HEK293 (cell line): ENCODE measurements around the gene SEMA4C.

Source experiments
- CTCF ChIA-PET: fragments of 350-600 bp; formaldehyde crosslinking; extraction: SDS; loops from one replicate; lab custom pipeline; 2021; ENCODE audit warnings: antibody characterized with exemption; lab: Yijun Ruan, JAX
- POLR2A ChIA-PET: fragments of 300-600 bp; formaldehyde crosslinking; extraction: SDS; loops from one replicate; lab custom pipeline; 2020; ENCODE audit warnings: antibody characterized with exemption, inconsistent platforms; lab: Yijun Ruan, JAX
- H3K27ac ChIP-seq: fragments of 200-500 bp; sonication (Bioruptor generic); 2 replicates; pipeline ENCODE4 v1.5.1; 2014; ENCODE audit warnings: low read depth, low read length, control low read depth, inconsistent platforms; ENCODE audit errors: extremely low read depth
- H3K36me3 ChIP-seq, 2 experiments: fragments of 200-500 bp in 1 of 2; sonication (Bioruptor generic) in 1 of 2; 1 replicate in 1 of 2; 2 replicates in 1 of 2; pipeline ENCODE4 v1.5.1; 2014 to 2017; ENCODE audit warnings: inconsistent platforms in 2 of 2, low read length in 2 of 2; ENCODE audit not compliant: control insufficient read depth in 2 of 2, insufficient read depth in 1 of 2
- H3K4me1 ChIP-seq: fragments of 200-500 bp; sonication (Bioruptor generic); 2 replicates; pipeline ENCODE4 v1.5.1; 2014; ENCODE audit warnings: mild to moderate bottlenecking, low read length, inconsistent platforms; ENCODE audit not compliant: control insufficient read depth, insufficient read depth
- H3K4me3 ChIP-seq: 2 replicates; pipeline ENCODE4 v1.5.1; 2011; ENCODE audit warnings: low read depth, mild to moderate bottlenecking, control low read depth, low read length, moderate library complexity
- H3K9me3 ChIP-seq: fragments of 200-500 bp; sonication (Bioruptor generic); 2 replicates; pipeline ENCODE4 v1.5.1; 2014; ENCODE audit warnings: low read depth, low read length, inconsistent platforms; ENCODE audit not compliant: control insufficient read depth, insufficient read depth
- EGR2 ChIP-seq: fragments of 450-650 bp; formaldehyde crosslinking; IDR thresholded peaks from 2 replicates; pipeline ENCODE4 v1.5.1; 2016; ENCODE audit warnings: low read depth, missing biosample characterization, missing genetic modification characterization
- HOXA7 ChIP-seq: sonication (generic); formaldehyde crosslinking; IDR thresholded peaks from 2 replicates; pipeline ENCODE4 v1.8.1; 2022; ENCODE audit warnings: missing genetic modification reagents, borderline replicate concordance
- HOXC10 ChIP-seq: sonication (generic); formaldehyde crosslinking; IDR thresholded peaks from 2 replicates; pipeline ENCODE4 v1.8.1; 2023; ENCODE audit warnings: mild to moderate bottlenecking, missing genetic modification reagents
- KLF1 ChIP-seq: fragments of 450-650 bp; formaldehyde crosslinking; IDR thresholded peaks from 2 replicates; pipeline ENCODE4 v1.5.1; 2016; ENCODE audit warnings: missing biosample characterization, missing genetic modification characterization
- OSR2 ChIP-seq: fragments of 450-650 bp; formaldehyde crosslinking; IDR thresholded peaks from 2 replicates; pipeline ENCODE4 v1.5.1; 2016; ENCODE audit warnings: missing biosample characterization, missing genetic modification characterization
- SCRT1 ChIP-seq: fragments of 450-650 bp; formaldehyde crosslinking; IDR thresholded peaks from 2 replicates; pipeline ENCODE4 v1.5.1; 2016; ENCODE audit warnings: missing biosample characterization, missing genetic modification characterization, borderline replicate concordance
- SCRT2 ChIP-seq: fragments of 450-650 bp; formaldehyde crosslinking; IDR thresholded peaks from 2 replicates; pipeline ENCODE4 v1.5.1; 2016; ENCODE audit warnings: missing biosample characterization, missing genetic modification characterization
- SP2 ChIP-seq: fragments of 450-650 bp; formaldehyde crosslinking; IDR thresholded peaks from 2 replicates; pipeline ENCODE4 v1.5.1; 2016; ENCODE audit warnings: missing biosample characterization, missing genetic modification characterization
- ZBTB17 ChIP-seq: fragments of 450-650 bp; formaldehyde crosslinking; IDR thresholded peaks from 2 replicates; pipeline ENCODE4 v1.5.1; 2016; ENCODE audit warnings: missing biosample characterization, missing genetic modification characterization
- ZFHX2 ChIP-seq: fragments of 450-650 bp; formaldehyde crosslinking; conservative IDR thresholded peaks from 2 replicates; pipeline ENCODE4 v1.5.1; 2016; ENCODE audit warnings: missing biosample characterization, missing genetic modification characterization
- ZFP69B ChIP-seq: fragments of 450-650 bp; formaldehyde crosslinking; IDR thresholded peaks from 2 replicates; pipeline ENCODE4 v1.5.1; 2016; ENCODE audit warnings: missing biosample characterization, missing genetic modification characterization
- ZNF121 ChIP-seq: fragments of 450-650 bp; formaldehyde crosslinking; IDR thresholded peaks from 2 replicates; pipeline ENCODE4 v1.5.1; 2016; ENCODE audit warnings: missing biosample characterization, missing genetic modification characterization
- ZNF155 ChIP-seq: fragments of 450-650 bp; formaldehyde crosslinking; IDR thresholded peaks from 2 replicates; pipeline ENCODE4 v1.5.1; 2016; ENCODE audit warnings: missing biosample characterization, missing genetic modification characterization
- ZNF202 ChIP-seq: fragments of 450-650 bp; formaldehyde crosslinking; IDR thresholded peaks from 2 replicates; pipeline ENCODE4 v1.5.1; 2016; ENCODE audit warnings: missing biosample characterization, missing genetic modification characterization, borderline replicate concordance
- ZNF266 ChIP-seq: fragments of 450-650 bp; formaldehyde crosslinking; IDR thresholded peaks from 2 replicates; pipeline ENCODE4 v1.5.1; 2016; ENCODE audit warnings: missing biosample characterization, missing genetic modification characterization, low read depth
- ZNF362 ChIP-seq: fragments of 450-650 bp; formaldehyde crosslinking; IDR thresholded peaks from 2 replicates; pipeline ENCODE4 v1.5.1; 2016; ENCODE audit warnings: missing biosample characterization, missing genetic modification characterization
- ZNF398 ChIP-seq: fragments of 450-650 bp; formaldehyde crosslinking; IDR thresholded peaks from 2 replicates; pipeline ENCODE4 v1.5.1; 2017; ENCODE audit warnings: missing biosample characterization, missing genetic modification characterization
- ZNF416 ChIP-seq: fragments of 450-650 bp; formaldehyde crosslinking; IDR thresholded peaks from 2 replicates; pipeline ENCODE4 v1.5.1; 2016; ENCODE audit warnings: missing biosample characterization, missing genetic modification characterization
- ZNF549 ChIP-seq: fragments of 450-650 bp; IDR thresholded peaks from 2 replicates; pipeline ENCODE4 v1.5.1; 2018; ENCODE audit warnings: missing biosample characterization, missing genetic modification characterization, mild to moderate bottlenecking, inconsistent platforms, moderate library complexity
- ZNF600 ChIP-seq: fragments of 450-650 bp; formaldehyde crosslinking; IDR thresholded peaks from 2 replicates; pipeline ENCODE4 v1.5.1; 2016; ENCODE audit warnings: missing biosample characterization, missing genetic modification characterization
- ZNF670 ChIP-seq: fragments of 450-650 bp; formaldehyde crosslinking; IDR thresholded peaks from 2 replicates; pipeline ENCODE4 v1.5.1; 2016; ENCODE audit warnings: missing biosample characterization, missing genetic modification characterization, low read depth
- ZNF747 ChIP-seq: fragments of 450-650 bp; formaldehyde crosslinking; IDR thresholded peaks from 2 replicates; pipeline ENCODE4 v1.5.1; 2016; ENCODE audit warnings: missing biosample characterization, missing genetic modification characterization
- ZNF785 ChIP-seq: fragments of 450-650 bp; formaldehyde crosslinking; IDR thresholded peaks from 2 replicates; pipeline ENCODE4 v1.5.1; 2016; ENCODE audit warnings: missing biosample characterization, missing genetic modification characterization
- ZNF843 ChIP-seq: fragments of 450-650 bp; formaldehyde crosslinking; IDR thresholded peaks from 2 replicates; pipeline ENCODE4 v1.5.1; 2016; ENCODE audit warnings: missing biosample characterization, missing genetic modification characterization
- TF ChIP-seq, protein P1 (sequence below): fragments of 450-650 bp; formaldehyde crosslinking; IDR thresholded peaks from 2 replicates; pipeline ENCODE4 v1.5.1; 2016; ENCODE audit warnings: missing biosample characterization, missing genetic modification characterization

The SEMA4C gene

GRCh38 chr2:96872591-96873349, 2.9 kb upstream of the SEMA4C start:
- POLR2A ChIA-PET = interaction anchor here (0.7 to 1.0 kb wide), 2 partner anchors 14 to 58 kb away, joined by 3 read pairs; no protein-coding TSS in a partner anchor
- TF ChIP-seq ZNF121 (tag by site-specific recombination) (peak; percentile 58), EGR2 (tag by site-specific recombination) (peak; percentile 48; the same call in 1 of the 2 replicates), SP2 (tag by site-specific recombination) (0 out of 2 replicates have a peak, but pooled peaks have one; percentile 8), ZFHX2 (tag by site-specific recombination) (peak; percentile 48), ZNF266 (tag by site-specific recombination) (no peak)
- no peak overlapping the region for H3K4me3 ChIP-seq
- no peaks in the 10 kb centered on the region for H3K36me3 ChIP-seq
- H3K9me3 ChIP-seq = no peaks in the 10 kb centered on the region
- peaks cover 3% of the 10 kb centered on the region; the same call in 1 of the 2 replicates for H3K4me1 ChIP-seq
- CTCF ChIA-PET = interaction anchor here (0.5 to 2.9 kb wide), 6 partner anchors 12 to 241 kb away, joined by 3 to 9 read pairs (median 4); partner anchors contain the start of gene ANKRD39
- no peak overlapping the region for H3K27ac ChIP-seq

- TF ChIP-seq SCRT1 (tag by site-specific recombination) = peak; percentile 93
- peak; percentile 72 for TF ChIP-seq KLF1 (tag by site-specific recombination)
- no peak for TF ChIP-seq ZFP69B (tag by site-specific recombination)
- TF ChIP-seq ZFHX2 (tag by site-specific recombination) = peak; percentile 70
- peak; percentile 30; the same call in 1 of the 2 replicates for TF ChIP-seq OSR2 (tag by site-specific recombination)
- TF ChIP-seq SCRT2 (tag by site-specific recombination) = peak; percentile 95
- peak; percentile 20; the same call in 1 of the 2 replicates for TF ChIP-seq ZBTB17
- no peak for TF ChIP-seq ZNF362 (tag by site-specific recombination)
- peak; percentile 25; the same call in 1 of the 2 replicates for TF ChIP-seq EGR2 (tag by site-specific recombination)
- TF ChIP-seq ZNF155 = no peak
- no peaks in the 10 kb centered on the region for H3K9me3 ChIP-seq
- POLR2A ChIA-PET = interaction anchor here (1.2 to 1.9 kb wide), 2 partner anchors 13 to 54 kb away, joined by 4 to 8 read pairs; partner anchors contain the start of gene ANKRD39
- no peak overlapping the region for H3K4me3 ChIP-seq
- CTCF ChIA-PET = interaction anchor here (0.6 to 2.9 kb wide), 4 partner anchors 13 to 80 kb away, joined by 3 to 9 read pairs (median 6); partner anchors contain the start of gene ANKRD39
- H3K36me3 ChIP-seq = peaks cover 0 to 20% of the 10 kb centered on the region in 2 experiments; a peak in 1 of 3 replicates
- H3K27ac ChIP-seq = no peak overlapping the region
- peaks cover 3% of the 10 kb centered on the region; the same call in 1 of the 2 replicates for H3K4me1 ChIP-seq
These were observed 861 bp upstream of the SEMA4C start for GRCh38 chr2:96870626-96871255.

DNA sequence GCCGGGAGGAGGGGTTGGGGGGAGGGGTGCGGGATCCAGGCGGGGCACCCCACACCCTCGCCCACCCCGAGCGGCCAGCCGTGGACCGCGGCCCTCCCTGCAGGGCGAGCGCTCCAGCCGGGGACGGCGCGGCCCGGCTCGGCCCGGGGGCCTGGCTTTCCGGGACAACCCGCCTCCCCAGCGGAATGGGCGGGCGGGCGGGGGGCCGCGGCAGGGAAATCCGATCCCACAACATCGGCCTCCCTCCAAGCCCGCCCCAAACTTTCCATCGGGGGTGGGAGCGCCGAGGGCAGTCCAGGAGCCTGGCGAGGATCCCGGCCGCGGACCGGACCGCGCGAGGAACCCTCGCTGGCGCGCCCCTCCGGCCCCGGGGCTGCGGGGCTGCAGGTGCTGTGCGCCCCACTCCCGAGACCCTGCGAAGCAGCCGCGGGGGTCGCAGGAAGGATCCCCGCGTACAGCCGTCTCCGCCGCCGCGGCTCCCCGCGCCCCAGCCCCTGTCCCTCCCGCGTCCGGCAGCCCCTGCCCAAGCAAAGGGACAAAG, 529 bp downstream of the SEMA4C start:
- Histone ChIP-seq H3K4me3 (peak overlapping the region; percentile 87), H3K9me3 (no peaks in the 10 kb centered on the region), H3K27ac (peak overlapping the region; percentile 93), H3K36me3 (peaks cover 0 to 34% of the 10 kb centered on the region in 2 experiments; a peak in 1 of 3 replicates), H3K4me1 (peaks cover 3% of the 10 kb centered on the region; the same call in 1 of the 2 replicates)
- ChIA-PET POLR2A (interaction anchor here (0.7 to 3.7 kb wide), 3 partner anchors 12 to 244 kb away, joined by 3 to 39 read pairs (median 6); partner anchors contain the start of genes ANKRD36 and ANKRD39), CTCF (interaction anchor here (0.6 to 3.9 kb wide), 4 partner anchors 11 to 243 kb away, joined by 3 to 33 read pairs (median 4); partner anchors contain the start of genes ANKRD36 and ANKRD39)
- TF ChIP-seq ZNF416 (tag by site-specific recombination) = no peak
- TF ChIP-seq ZNF398 (tag by site-specific recombination) = peak; percentile 62
- TF ChIP-seq ZNF843 (tag by site-specific recombination) = no peak
- TF ChIP-seq HOXA7 (CRISPR knock-in tag) = no peak
- no peak for TF ChIP-seq ZNF202 (tag by site-specific recombination)
- no peak for TF ChIP-seq ZNF600 (tag by site-specific recombination)
- no peak for TF ChIP-seq ZNF670 (tag by site-specific recombination)
- TF ChIP-seq, protein P1, sequence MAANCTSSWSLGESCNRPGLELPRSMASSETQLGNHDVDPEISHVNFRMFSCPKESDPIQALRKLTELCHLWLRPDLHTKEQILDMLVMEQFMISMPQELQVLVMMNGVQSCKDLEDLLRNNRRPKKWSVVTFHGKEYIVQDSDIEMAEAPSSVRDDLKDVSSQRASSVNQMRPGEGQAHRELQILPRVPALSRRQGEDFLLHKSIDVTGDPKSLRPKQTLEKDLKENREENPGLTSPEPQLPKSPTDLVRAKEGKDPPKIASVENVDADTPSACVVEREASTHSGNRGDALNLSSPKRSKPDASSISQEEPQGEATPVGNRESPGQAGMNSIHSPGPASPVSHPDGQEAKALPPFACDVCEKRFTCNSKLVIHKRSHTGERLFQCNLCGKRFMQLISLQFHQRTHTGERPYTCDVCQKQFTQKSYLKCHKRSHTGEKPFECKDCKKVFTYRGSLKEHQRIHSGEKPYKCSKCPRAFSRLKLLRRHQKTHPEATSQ (tag by site-specific recombination) = no peak
- 0 out of 2 replicates have a peak, but pooled peaks have one; percentile 27 for TF ChIP-seq HOXC10 (CRISPR knock-in tag)
- 0 out of 2 replicates have a peak, but pooled peaks have one; percentile 18 for TF ChIP-seq SP2 (tag by site-specific recombination)
- no peak for TF ChIP-seq ZNF747 (tag by site-specific recombination)
- no peak for TF ChIP-seq ZNF549 (tag by site-specific recombination)
- no peak for TF ChIP-seq ZNF785
